GM21367 (cell line): ENCODE results near the gene WDR82.
"Not testable (repeated sequence)": the region's sequence is repeated elsewhere in the genome, so short reads cannot be mapped to it uniquely, and the experiment has no call there.

Experiments
- ATAC-seq: cut with Tn5 transposase; IDR thresholded peaks from one replicate; pipeline ENCODE4 v1.9.1; 2021; ENCODE audit not compliant: unreplicated experiment

WDR82 gene

DNA sequence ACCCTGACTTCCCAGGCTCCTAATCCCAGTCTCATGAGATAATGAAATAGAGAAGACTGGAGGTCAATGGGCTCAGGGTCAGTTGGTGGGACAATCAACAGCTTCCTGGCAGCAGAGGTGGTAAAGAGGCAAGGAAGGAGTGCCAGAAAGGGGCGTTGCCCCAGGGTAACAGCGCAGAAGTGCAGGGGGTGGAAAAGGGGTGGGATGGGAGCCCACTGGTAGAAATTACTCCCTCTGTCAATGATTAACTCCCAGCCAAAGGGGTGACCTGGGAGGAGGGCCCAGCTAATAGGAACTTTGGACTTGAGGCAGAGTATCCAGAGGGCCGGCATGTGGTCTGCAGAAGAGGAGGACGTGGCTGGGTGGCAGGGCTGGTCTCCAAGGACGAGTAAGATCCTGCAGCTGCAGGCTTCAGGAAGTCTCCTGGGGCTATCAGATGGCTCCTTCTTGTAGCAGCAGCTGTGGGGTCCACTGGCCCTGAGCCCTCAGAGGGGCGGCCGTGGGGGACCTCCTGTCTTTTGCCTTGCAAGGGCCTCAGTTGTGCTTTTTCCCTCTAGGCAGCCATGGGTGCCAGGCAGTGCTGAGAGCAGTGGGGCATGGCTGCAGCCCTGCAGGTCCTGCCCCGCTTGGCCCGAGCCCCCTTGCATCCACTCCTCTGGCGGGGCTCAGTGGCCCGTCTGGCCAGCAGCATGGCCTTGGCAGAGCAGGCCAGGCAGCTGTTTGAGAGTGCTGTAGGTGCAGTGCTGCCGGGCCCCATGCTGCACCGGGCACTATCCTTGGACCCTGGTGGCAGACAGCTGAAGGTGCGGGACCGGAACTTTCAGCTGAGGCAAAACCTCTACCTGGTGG, 11.5 kb upstream of the WDR82 start:
- no peak for ATAC-seq

- no peak for ATAC-seq
Observed at GRCh38 chr3:52289338-52289746, 10.9 kb upstream of the WDR82 start.

DNA sequence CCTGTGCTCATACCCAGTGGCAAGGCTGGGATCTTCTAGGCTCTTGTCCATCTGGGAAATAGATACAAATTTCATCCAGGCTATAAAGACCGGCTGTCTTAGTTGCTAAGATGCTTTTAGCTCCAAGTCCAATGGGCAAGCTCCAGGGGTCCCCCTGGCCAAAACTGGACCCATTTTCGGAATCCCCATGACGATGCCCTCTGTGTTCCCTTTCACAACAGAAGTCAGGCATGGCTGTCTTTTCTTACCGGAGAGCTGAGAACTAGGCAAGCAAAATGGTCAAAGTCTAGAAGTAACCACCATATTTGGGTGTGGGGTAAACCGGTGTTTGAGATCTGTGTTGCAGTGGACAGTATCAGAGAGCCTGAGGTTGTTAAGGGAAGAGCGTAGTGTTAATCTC, 10.2 kb upstream of the WDR82 start:
- no peak for ATAC-seq

DNA sequence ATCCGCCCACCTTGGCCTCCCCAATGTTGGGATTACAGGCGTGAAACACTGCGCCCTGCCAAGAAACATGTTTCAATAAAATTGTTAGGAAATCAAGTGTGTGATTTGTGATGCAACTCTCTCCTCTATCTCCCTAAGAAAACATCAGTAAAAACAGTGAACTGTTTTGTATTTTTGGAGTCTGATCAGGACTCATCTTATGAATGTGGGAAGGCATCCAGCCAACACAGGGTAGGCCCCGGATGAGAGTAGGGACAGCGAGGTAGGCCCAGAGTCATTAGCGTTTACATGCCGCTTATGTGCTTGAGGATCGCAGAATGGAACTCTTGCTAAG, 8.3 kb upstream of the WDR82 start:
- no peak for ATAC-seq

DNA sequence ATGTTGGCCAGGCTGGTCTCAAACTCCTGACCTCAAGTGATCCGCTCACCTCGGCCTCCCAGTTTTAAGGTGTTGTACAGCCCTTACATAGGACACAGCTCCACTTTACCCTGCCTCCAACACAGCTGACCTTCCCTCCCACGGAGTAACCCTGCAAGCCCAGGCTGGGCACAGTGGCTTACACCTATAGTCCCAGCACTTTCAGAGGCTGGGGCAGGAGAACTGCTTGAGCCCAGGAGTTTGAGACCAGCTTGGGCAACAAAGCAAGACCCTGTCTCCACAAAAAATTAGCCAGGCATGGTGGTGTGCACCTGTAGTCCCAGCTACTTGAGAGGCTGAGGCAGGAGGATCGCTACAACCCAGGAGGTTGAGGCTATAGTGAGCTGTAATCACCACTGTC, 5.6 kb upstream of the WDR82 start:
- ATAC-seq: not testable (repeated sequence)

GRCh38 chr3:52283306-52283705, 4.9 kb upstream of the WDR82 start:
- no peak for ATAC-seq

DNA sequence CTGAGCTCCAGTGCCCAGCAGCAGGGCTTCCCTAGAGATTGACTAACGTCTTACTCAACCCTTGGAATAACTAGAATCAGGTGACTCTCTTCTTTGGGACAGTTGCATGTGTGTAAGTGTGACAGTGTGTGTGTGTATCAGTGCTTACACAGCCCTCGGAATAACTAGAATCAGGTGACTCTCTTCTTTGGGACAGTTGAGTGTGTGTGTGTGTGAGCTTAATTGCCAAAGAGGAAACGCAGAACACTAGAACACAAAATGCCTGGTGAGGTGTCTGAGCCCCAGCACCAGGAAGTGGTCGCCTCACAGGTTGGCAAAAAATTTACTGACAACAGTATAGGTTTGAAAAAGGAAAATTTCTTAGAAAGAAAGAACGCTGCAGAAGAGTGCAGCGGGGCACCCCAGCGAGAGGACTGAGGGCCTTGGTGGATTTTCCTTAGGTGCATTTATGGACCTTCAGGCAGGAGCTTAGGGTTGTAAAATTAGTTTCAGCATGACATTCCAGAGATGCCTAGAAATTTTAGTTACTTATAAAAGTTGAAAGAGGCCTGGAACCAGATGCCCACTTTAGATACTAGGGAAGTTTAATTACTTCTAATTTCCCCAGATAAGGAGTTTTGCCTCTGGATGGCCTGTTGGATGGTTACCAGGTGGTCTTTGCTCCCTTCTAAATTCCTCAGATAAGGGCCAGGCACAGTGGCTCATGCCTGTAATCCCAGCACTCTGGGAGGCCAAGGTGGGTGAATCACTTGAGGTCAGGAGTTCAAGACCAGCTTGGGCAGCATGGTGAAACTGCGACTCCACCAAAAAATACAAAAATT, 3.7 kb upstream of the WDR82 start:
- no peak for ATAC-seq

- ATAC-seq: no peak
Observed at GRCh38 chr3:52280050-52280461, 1.6 kb upstream of the WDR82 start.

GRCh38 chr3:52279596-52279995, 1.1 kb upstream of the WDR82 start:
- ATAC-seq: no peak

DNA sequence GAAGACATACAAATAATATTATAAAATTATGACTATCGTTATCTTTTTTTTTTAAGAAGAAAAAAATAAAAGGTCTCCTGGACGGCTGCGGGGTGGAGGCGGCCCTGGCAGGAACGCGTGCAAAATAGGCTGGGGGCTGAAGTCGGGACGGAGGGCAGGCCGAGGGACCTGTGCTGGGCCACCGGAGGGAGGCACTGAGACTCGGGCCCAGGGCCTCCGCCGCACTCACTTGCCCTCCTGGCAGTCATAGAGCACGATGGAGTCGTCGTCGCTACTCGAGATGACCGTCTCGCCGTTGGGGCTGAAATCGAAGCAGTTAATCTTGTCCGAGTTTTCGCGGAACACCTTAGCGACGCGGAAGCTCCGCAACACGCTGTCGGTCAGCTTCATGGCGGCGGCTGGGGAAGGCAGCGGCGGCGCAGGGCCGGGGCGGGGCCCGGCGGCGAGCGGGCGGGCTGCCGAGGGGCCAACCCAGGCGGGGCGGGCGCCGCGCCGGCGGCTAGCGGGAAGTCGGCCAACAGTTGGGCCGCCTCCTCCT, 408 bp downstream of the WDR82 start:
- ATAC-seq: peak; percentile 43

GRCh38 chr3:52277071-52277964, 1.1 kb downstream of the WDR82 start:
- peak; percentile 34 for ATAC-seq

GRCh38 chr3:52274781-52275180, 3.7 kb downstream of the WDR82 start:
- ATAC-seq: not testable (repeated sequence)

DNA sequence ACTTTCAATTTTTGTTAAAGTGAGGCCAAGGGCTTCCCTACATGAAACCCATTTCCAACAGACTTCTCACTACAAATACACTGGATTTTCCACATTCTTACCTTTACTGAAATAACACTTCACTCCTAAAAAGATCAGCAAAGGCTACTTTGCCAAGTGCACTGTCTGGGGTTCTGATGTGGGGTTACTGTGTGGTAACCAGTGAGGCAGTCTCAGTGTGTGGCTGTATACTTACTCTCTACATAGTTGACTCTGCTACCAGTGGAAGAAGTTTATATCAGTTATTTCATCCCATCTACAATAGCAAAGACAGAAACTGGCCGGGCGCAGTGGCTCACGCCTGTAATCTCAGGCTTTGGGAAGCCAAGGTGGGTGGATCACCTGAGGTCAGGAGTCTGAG, 5.6 kb downstream of the WDR82 start:
- no peak for ATAC-seq

- not testable (repeated sequence) for ATAC-seq
Observed at GRCh38 chr3:52272172-52272571, 6.3 kb downstream of the WDR82 start.

DNA sequence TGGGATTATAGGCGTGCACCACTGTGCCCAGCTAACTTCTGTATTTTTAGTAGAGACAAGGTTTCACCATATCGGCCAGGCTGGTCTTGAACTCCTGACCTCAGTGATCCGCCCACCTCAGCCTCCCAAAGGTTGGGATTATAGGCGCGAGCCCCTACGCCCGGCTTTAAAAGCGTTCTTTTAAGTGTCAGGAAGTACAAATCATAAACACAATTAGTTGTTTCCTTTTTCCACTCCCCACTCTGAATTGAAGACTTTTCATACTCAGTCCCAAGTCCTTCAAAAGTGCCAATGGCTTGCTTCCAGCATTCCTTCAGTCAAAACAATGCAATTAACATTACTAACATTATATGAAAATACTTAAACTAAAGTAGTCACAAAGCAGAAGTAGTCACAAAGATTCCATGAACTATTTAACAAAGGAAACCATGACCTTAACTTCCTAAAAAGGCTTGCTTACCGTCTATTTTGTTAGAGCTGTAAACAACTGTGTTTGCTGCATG, 8.1 kb downstream of the WDR82 start:
- no peak for ATAC-seq

DNA sequence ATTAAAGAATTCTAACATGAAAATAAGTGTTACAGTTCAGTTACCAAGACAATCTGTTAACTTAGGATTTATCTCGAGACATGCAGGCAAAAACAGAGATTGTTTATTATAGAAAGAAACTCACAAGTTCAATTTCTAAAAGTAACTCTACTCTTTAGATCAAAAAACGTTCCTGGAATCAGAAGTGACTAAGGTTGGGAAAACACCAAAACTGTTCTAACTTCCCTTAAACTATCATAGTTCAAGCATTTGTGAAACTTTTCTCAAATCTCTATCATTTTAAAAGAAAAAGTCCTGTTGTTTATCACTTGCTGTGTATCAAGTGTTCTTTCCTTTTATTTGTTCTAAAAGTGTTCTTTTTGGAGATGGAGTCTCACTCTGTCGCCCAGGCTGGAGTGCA, 8.7 kb downstream of the WDR82 start:
- ATAC-seq: no peak

GRCh38 chr3:52268036-52268435, 10.4 kb downstream of the WDR82 start:
- ATAC-seq: no peak

DNA sequence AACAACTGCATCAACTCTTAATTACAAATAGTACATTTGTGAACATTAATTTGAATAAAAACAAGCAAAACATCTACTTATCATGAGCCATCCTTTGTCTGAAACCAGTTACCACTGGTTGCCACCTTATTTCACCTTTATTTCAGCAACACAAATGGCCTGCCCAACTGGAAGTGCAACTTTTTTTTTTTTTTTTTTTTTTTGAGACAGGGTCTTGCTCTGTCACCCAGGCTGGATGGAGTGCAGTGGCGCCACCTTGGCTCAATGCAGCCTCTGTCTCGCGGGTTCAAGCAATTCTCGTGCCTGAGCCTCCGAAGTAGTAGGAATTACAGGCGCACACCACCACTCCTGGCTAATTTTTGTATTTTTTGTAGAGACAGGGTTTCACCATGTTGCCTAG, 13.1 kb downstream of the WDR82 start:
- no peak for ATAC-seq

GRCh38 chr3:52262447-52262846, 16.0 kb downstream of the WDR82 start:
- ATAC-seq: no peak

DNA sequence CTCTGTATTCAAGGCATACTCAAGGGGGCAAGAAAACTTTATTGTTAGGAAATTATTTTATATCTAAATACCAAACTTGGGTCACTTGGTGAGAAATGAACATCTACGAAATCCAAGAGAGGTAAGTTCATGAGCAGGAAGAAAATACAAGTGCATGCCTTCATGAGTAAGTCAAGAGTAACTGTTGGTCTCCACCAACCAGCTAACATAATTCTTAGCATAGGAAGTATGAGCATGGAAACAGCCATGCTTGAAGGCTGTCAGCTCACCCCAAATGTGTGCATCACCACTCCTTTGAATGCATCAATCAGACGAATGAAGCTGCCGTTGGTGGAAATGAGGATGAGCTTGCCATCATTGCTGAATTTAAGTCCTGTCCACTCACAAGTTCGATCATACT, 19.0 kb downstream of the WDR82 start:
- no peak for ATAC-seq

DNA sequence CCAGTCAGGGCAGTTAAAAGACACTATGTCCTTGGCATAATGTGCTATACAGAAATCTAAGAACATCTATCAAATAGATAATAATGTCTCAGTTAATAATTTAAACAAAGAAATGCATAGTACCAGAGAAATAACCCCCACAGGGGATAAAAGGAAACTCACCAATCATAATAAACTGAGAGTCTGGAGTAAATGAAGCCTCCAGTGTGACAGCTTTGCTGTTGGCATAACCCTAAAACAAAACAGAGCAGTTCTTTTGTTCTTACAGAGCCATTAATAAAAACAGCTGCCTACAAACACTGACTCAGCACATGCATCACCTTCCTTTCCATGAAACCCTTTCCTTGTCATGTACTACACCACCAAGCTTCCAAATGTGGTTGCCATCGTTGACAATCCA, 19.4 kb downstream of the WDR82 start:
- no peak for ATAC-seq
